Measurements from ENCODE around the gene NPC2. TPM values are rescaled to one million over a fixed set of nuclear protein-coding genes. Genes with fewer than 3 reads are reported as not detected.

Gene NPC2
- total RNA-seq, 1 experiment from 2014 or later, result 195 TPM

DNA sequence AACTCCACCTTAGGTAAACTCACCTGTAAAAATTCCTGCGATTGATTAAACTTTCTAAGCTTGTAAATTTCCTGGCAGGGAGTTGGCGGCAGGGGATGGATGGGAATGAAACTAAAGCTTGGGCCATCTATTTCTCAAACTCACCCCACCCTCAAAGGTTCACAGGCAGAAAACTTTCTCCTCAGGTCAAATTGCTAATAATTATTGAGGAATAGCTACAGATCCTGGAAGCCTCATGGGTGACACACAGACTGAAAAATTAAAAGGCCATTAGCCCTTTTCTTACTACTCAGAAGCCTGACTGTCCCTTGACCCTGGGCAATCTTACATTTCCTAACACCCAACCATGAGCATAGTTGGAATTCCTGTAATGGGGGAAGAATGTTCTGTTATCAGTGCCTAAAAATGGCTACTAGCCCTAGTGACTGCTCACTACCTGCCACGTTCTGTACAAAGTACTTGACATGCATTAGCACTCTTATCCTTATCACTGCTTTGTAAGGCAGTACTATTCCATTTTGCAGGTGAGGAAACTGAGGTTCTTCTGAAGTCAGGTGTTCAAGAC, 54.7 kb downstream of the NPC2 start:
- CTCF ChIA-PET, result interaction anchor here (0.7 kb wide), 1 partner anchor 40 kb away, joined by 3 read pairs; no protein-coding TSS in a partner anchor
- TF ChIP-seq, protein P1, sequence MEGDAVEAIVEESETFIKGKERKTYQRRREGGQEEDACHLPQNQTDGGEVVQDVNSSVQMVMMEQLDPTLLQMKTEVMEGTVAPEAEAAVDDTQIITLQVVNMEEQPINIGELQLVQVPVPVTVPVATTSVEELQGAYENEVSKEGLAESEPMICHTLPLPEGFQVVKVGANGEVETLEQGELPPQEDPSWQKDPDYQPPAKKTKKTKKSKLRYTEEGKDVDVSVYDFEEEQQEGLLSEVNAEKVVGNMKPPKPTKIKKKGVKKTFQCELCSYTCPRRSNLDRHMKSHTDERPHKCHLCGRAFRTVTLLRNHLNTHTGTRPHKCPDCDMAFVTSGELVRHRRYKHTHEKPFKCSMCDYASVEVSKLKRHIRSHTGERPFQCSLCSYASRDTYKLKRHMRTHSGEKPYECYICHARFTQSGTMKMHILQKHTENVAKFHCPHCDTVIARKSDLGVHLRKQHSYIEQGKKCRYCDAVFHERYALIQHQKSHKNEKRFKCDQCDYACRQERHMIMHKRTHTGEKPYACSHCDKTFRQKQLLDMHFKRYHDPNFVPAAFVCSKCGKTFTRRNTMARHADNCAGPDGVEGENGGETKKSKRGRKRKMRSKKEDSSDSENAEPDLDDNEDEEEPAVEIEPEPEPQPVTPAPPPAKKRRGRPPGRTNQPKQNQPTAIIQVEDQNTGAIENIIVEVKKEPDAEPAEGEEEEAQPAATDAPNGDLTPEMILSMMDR (conservative IDR thresholded peaks at IDR 0.05; ENCODE audit: low read depth, low read length), result no peak
- TF ChIP-seq EZH2 (IDR thresholded peaks at IDR 0.05; ENCODE audit: low read length, unreplicated experiment) (no peak), EZH2phosphoT487 (IDR thresholded peaks at IDR 0.05; ENCODE audit: borderline replicate concordance, low read length) (no peak)
- Histone ChIP-seq H3K27me3 (ENCODE audit: low read length) (peaks cover 62% of the 10 kb centered on the region), H2AFZ (ENCODE audit: low read length) (no peak overlapping the region), H3F3A (ENCODE audit: low read length, unreplicated experiment) (no peaks in the 10 kb centered on the region), H3K4me2 (ENCODE audit: low read length) (no peak overlapping the region), H3K4me1 (ENCODE audit: insufficient read depth, low read length) (no peaks in the 10 kb centered on the region), H3K36me3 (ENCODE audit: low read depth, low read length) (no peaks in the 10 kb centered on the region), H4K20me1 (ENCODE audit: low read length) (no peaks in the 10 kb centered on the region), H3K79me2 (ENCODE audit: low read length) (no peaks in the 10 kb centered on the region), H3K9me2 (replicated peaks; ENCODE audit: low read length) (no peaks in the 10 kb centered on the region), H3K9me3 (ENCODE audit: low read length) (no peaks in the 10 kb centered on the region), H3K4me3 (ENCODE audit: low read length) (no peak overlapping the region), H3K9ac (ENCODE audit: low read length) (no peak overlapping the region), H3K27ac (ENCODE audit: low read length) (no peak overlapping the region)
- POLR2A ChIA-PET (ENCODE audit: unreplicated experiment), result interaction anchor here (0.6 kb wide), 1 partner anchor 133 kb away, joined by 4 read pairs; no protein-coding TSS in a partner anchor
- intact Hi-C loops (cut with micrococcal nuclease), result no loop called here
- ATAC-seq (no peak), DNase-seq (peak; percentile 14)
- no TSS peak for BruUV-seq (replicated peaks)

DNA sequence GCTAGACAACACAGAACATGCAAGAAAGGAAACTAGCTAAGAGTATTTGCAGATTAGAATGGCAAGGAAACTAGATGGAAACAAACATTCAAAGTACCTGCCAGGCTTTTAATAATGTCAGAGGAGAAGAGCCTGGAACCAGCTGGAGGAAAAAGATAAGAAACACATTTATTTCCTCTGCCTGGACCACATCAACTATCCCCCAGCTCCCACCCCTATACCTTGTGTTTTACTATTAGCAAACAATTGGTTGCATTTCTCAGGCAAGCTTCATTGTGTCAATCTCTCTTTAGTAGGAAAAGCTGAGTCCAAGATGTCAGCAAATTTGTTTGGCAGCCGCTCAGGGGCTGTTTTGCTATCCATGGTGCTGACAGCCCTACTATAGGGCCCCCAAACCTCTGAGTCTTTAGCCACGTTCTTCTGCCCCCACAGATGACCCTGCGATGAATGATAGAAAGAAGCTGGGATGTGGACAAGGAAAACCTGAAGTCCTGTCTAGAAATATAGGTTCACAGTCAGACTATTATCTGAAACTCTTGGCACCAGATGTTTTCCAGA, 55.5 kb downstream of the NPC2 start:
- DNase-seq (peak; percentile 24), ATAC-seq (no peak)
- Histone ChIP-seq H2AFZ (ENCODE audit: low read length) (no peak overlapping the region), H3K4me1 (ENCODE audit: insufficient read depth, low read length) (no peaks in the 10 kb centered on the region), H3K9me2 (replicated peaks; ENCODE audit: low read length) (no peaks in the 10 kb centered on the region), H4K20me1 (ENCODE audit: low read length) (no peaks in the 10 kb centered on the region), H3K27me3 (ENCODE audit: low read length) (peaks cover 60% of the 10 kb centered on the region), H3K9me3 (ENCODE audit: low read length) (no peaks in the 10 kb centered on the region), H3K4me3 (ENCODE audit: low read length) (no peak overlapping the region), H3K4me2 (ENCODE audit: low read length) (no peak overlapping the region), H3K79me2 (ENCODE audit: low read length) (no peaks in the 10 kb centered on the region), H3K9ac (ENCODE audit: low read length) (no peak overlapping the region), H3K36me3 (ENCODE audit: low read depth, low read length) (no peaks in the 10 kb centered on the region), H3F3A (ENCODE audit: low read length, unreplicated experiment) (no peaks in the 10 kb centered on the region), H3K27ac (ENCODE audit: low read length) (no peak overlapping the region)
- TF ChIP-seq EZH2 (IDR thresholded peaks at IDR 0.05; ENCODE audit: low read length, unreplicated experiment) (no peak), EZH2phosphoT487 (IDR thresholded peaks at IDR 0.05; ENCODE audit: borderline replicate concordance, low read length) (no peak)
- TF ChIP-seq, protein P1 (conservative IDR thresholded peaks at IDR 0.05; ENCODE audit: low read depth, low read length), result no peak
- ChIA-PET POLR2A (ENCODE audit: unreplicated experiment) (no interaction called here), CTCF (no interaction called here)
- BruUV-seq (replicated peaks), result no TSS peak
- intact Hi-C loops (cut with micrococcal nuclease), result no loop called here

DNA sequence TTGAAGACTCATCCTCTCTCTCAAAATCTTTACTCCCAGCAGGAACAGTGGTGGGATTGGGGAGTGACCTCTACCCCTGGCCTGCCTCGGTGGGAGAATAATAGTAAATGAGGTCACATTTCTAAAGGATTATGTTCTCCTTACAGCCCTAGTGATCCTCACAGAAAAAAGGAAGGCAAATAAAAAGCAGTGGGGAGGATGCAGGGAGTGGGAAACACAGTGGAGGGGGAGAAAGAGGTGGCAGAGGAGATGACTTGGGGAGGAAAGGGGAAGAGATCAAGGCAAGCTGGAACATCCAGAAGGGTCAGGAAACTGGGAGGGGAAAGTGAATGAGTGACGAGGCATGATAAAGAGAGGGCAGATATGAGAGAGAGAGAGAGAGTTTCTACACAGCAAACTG, 58.8 kb downstream of the NPC2 start:
- no TSS peak for BruUV-seq (replicated peaks)
- Histone ChIP-seq H3K4me3 (ENCODE audit: low read length) (no peak overlapping the region), H3K4me1 (ENCODE audit: insufficient read depth, low read length) (no peaks in the 10 kb centered on the region), H3K36me3 (ENCODE audit: low read depth, low read length) (no peaks in the 10 kb centered on the region), H3K27ac (ENCODE audit: low read length) (no peak overlapping the region), H3K79me2 (ENCODE audit: low read length) (no peaks in the 10 kb centered on the region), H2AFZ (ENCODE audit: low read length) (no peak overlapping the region), H3K9me3 (ENCODE audit: low read length) (no peaks in the 10 kb centered on the region), H3K4me2 (ENCODE audit: low read length) (no peak overlapping the region), H4K20me1 (ENCODE audit: low read length) (no peaks in the 10 kb centered on the region), H3K27me3 (ENCODE audit: low read length) (peaks cover 60% of the 10 kb centered on the region), H3K9me2 (replicated peaks; ENCODE audit: low read length) (no peaks in the 10 kb centered on the region), H3F3A (ENCODE audit: low read length, unreplicated experiment) (no peaks in the 10 kb centered on the region), H3K9ac (ENCODE audit: low read length) (no peak overlapping the region)
- intact Hi-C loops (cut with micrococcal nuclease), result no loop called here
- DNase-seq (no peak), ATAC-seq (no peak)
- TF ChIP-seq, protein P1 (conservative IDR thresholded peaks at IDR 0.05; ENCODE audit: low read depth, low read length), result no peak
- TF ChIP-seq EZH2 (IDR thresholded peaks at IDR 0.05; ENCODE audit: low read length, unreplicated experiment), result no peak
- no peak for TF ChIP-seq EZH2phosphoT487 (IDR thresholded peaks at IDR 0.05; ENCODE audit: borderline replicate concordance, low read length)
- ChIA-PET CTCF (no interaction called here), POLR2A (ENCODE audit: unreplicated experiment) (no interaction called here)
